Epithelial cell of esophagus (primary cell): ENCODE data around the gene REEP6.
A peak's percentile ranks its signal among the peaks of the same experiment; 100 is the strongest.
"Not testable (repeated sequence)": the region's sequence is repeated elsewhere in the genome, so short reads cannot be mapped to it uniquely, and the experiment has no call there.

Source experiments
- DNase-seq: peaks from one replicate; pipeline ENCODE4 v3.0.0; 2010; ENCODE audit warnings: low read depth
- H3K4me3 ChIP-seq: 2 replicates; pipeline ENCODE4 v1.5.1; 2011; ENCODE audit warnings: mild to moderate bottlenecking, low read length, control low read depth
- TF ChIP-seq, protein P1 (sequence below): IDR thresholded peaks from 2 replicates; pipeline ENCODE4 v1.5.1; 2011; ENCODE audit warnings: low read depth, mild to moderate bottlenecking, low read length, control low read depth, inconsistent platforms; ENCODE audit not compliant: insufficient read depth; ENCODE audit errors: missing control alignments

Gene REEP6

DNA sequence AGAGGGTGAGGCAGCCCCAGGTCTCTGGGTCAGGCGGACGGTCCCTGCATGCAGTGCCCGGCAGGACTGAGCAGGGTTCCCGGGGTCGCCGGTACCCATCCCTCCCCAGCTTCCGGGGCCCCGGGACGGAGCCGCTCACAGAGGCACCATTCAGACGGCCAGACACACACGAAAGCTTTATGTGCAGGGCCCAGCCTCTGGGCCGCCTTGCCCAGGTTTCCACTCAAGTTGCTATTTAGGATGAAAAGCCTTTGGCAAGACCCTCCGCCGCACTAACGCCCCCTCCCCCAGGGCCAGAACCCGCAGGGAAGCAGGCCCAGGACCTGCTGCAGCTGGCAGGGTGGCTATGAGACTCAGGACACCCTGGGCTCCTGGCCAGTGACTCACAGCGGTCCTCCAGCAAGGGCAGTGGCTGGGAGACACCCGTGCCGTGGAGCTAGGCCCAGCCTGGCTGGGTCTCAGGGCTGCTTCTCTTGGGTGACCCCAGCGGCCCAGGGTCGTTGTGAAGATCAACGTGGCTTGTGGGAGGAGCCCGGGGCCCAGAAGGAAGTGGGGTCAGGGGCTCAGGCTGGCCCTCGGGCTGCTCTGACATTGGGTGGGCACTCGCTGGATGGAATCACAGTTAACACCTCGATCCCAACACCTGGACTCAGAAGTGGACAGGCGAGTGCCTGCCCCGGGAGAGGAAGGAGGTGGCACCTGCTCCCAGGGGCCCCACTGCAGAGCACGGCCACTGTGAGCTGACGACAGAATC lies 16.8 kb upstream of the REEP6 start:
- TF ChIP-seq, protein P1, sequence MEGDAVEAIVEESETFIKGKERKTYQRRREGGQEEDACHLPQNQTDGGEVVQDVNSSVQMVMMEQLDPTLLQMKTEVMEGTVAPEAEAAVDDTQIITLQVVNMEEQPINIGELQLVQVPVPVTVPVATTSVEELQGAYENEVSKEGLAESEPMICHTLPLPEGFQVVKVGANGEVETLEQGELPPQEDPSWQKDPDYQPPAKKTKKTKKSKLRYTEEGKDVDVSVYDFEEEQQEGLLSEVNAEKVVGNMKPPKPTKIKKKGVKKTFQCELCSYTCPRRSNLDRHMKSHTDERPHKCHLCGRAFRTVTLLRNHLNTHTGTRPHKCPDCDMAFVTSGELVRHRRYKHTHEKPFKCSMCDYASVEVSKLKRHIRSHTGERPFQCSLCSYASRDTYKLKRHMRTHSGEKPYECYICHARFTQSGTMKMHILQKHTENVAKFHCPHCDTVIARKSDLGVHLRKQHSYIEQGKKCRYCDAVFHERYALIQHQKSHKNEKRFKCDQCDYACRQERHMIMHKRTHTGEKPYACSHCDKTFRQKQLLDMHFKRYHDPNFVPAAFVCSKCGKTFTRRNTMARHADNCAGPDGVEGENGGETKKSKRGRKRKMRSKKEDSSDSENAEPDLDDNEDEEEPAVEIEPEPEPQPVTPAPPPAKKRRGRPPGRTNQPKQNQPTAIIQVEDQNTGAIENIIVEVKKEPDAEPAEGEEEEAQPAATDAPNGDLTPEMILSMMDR: no peak
- H3K4me3 ChIP-seq: no peak overlapping the region
- DNase-seq: no peak

DNA sequence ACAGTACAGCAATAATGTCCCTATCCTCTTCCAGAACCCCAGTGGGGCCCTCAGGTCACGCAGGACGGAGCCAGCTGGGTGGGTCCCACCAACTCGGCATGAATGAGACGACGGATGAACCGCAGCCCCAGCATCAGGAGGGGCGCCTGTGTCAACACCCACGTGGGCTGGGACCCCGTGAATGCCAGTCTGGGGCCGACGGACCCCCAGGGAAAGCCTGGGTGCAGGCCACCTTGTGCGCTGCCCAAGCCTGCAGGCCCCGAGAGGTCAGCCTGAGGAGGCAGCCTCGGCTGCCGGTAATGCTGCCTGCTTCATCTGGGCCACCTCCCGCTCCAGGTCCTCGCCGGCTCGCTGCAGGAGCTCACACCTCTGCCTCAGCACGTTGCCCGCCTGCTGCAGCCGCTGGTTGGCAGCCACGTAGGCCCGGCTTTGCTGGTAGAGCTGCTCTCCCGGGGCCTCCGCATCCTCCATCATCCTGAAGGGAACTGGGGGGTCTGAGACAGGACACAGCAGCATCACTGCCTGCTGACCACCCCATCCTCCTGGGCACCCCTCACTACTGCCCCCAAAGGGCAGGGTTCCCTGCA lies 16.1 kb upstream of the REEP6 start:
- TF ChIP-seq, protein P1: no peak
- no peak for DNase-seq
- H3K4me3 ChIP-seq: no peak overlapping the region

DNA sequence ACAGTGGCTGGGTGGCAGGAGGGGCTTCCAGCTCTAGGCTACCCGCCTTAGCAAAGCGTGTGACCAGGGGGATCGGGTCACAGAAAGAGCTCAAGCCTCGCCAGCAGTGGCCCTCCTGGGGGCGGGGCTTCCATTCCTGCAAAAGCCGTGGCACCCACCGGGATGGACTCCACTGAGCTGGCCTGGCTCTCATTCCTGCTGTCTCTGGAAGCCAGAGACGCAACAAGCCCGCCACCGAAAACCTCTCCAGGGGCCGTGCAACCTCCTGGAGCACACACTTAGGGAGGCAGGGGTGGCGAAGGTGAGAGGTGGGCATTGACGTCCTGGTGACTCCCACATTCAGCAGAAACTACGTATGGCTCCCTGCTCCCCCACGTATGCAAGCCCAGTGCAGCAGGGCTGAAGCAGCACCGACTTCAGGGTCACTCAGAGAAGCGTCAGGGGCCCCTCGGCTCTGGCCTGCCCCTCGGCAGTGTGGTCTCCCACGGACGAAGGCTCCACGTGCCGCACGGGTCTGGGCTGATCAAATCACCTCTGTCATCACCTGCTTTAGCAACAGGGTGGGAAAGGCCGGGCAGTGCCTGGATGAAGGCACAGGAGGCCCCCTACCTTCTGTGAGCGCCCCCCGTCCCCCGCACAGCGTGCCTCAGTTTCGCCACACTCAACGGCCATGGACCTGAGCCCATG lies 15.1 kb upstream of the REEP6 start:
- DNase-seq: no peak
- TF ChIP-seq, protein P1: no peak
- no peak overlapping the region for H3K4me3 ChIP-seq

DNA sequence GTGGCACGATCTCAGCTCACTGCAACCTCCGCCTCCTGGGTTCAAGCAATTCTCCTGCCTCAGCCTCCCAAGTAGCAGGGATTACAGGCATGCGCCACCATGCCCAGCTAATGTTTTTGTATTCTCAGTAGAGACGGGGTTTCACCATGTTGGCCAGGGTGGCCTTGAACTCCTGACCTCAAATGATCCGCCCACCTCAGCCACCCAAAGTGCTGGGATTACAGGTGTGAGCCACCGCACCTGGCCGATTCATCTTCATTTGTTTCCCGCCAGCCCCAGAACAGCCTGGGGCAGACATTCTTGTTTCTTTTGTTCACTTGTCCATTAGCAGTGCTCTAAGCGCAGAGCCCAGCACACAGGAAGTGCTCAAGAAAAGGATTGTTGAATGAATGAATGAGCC lies 13.9 kb upstream of the REEP6 start:
- not testable (repeated sequence) for H3K4me3 ChIP-seq
- DNase-seq: peak; percentile 36

DNA sequence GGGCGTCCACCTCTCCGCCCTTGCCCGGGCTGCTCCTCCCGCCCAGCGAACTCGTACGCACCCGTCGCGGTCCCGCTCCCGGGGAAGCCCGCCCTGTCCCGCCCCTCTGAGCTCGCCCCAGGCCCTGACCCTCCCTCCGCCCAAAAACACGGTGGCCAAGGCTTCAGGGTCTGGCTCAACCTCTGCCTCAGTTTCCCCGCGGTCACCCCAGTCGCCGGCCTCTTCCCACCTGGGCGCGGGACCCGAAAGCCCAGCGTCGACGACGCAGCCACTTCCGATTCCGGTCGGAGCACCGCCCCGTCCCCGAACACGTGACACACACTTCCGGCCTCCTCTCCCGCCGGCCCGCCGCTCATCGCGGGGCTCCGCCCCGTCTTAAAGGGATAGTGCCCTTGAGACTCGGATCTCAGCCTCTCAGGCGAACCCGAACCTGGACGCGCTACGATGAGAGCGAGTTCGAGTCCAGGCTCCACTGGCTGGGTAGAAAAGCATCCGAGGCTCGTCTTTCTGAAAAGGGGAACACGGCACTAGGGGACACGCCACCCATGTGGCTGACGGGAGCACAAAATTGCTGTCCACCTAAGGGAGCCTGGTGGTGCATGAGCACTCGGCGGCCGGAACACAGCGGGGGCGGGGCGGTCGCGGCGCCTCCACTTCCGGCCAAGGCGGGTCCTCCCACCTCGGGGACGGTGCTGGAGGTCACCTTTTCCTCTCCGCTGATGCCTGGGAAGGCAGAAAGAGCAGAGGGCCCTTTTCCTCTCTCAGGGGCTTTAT lies 11.9 kb upstream of the REEP6 start, which contains the start of gene C19orf25:
C19orf25 (minus strand) TSS at position 282 of the 774 bp plus-strand sequence. CDS start 312 bp downstream, outside the sequence.
- TF ChIP-seq, protein P1: no peak
- DNase-seq: peak; percentile 96
- H3K4me3 ChIP-seq: peak within 1 kb of the TSS; percentile 87

DNA sequence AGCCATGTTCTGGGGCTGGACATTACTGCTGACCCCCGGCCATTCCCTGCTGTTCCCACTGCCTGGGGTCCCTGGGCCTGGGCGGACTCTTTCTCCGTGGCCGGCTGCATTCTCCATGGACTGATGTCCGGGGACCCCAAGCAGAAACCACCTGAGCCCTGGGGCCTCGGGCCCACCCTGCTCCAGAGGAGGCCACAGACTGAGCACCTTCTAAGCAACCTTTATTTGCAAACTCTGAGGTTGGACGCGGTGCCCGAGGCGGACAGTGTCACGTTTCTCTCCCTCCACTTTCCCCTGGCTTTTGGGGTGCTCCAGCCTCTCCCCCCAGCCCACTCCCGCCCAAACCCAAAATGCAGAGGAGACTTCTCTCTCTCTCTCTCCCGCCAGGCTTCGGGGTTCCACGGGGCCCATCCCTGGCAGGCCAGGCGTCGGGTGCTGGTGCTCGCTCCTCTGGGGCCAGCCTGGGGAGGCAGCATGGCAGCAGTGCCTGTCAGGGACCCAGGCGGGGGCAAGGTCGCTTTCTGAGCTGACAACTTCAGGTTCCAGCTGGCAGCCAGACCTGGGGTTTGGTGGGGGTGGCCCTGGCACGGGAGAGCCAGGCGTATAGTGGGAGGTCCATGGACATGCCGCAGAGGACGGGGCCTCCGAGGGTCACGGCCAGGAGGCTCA lies 9.6 kb upstream of the REEP6 start:
- no peak overlapping the region for H3K4me3 ChIP-seq
- DNase-seq: no peak
- TF ChIP-seq, protein P1: no peak
